Measurements from ENCODE around the gene CDC16.
"Not testable (repeated sequence)": the region's sequence is repeated elsewhere in the genome, so short reads cannot be mapped to it uniquely, and the experiment has no call there.

CDC16 gene

DNA sequence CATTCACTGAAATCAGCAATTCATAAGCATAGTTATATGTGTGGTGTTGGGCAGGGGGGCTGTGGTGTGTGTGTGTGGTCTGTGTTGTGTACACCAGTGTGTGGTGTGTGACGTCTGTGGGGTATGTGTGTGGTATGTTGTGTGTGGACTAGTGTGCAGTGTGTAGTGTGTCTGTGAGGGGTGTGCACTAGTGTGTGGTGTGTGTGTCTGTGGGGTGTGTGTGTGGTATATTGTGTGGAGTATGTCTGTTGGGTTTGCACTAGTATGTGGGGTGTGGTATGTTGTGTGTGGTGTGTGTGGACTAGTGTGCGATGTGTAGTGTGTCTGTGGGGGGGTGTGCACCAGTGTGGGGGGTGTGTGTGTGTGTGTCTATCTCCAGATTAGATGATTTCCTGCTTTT lies 7.2 kb upstream of the CDC16 start:
- no peak for DNase-seq

- no peak for DNase-seq
These were observed 6.5 kb upstream of the CDC16 start for GRCh38 chr13:114228176-114228575.

DNA sequence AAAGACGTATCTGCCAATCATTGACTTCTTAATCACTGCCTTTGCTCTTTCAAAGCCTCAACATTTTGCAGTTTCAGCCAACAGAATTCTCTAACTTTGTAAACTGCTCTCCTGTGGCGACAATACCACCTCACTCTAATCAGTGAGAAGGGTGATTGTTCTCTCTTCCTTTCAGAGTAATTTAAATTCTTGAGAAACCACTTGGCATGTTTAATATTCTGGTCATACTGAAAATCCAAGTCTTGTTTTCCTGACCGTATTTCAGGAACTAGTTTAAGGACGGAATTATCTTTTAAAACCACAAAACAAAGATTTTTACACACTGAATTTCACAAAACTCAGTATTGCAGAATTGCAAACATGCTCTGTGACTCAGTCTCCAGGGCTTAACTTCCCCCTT lies 5.2 kb upstream of the CDC16 start:
- DNase-seq: no peak

DNA sequence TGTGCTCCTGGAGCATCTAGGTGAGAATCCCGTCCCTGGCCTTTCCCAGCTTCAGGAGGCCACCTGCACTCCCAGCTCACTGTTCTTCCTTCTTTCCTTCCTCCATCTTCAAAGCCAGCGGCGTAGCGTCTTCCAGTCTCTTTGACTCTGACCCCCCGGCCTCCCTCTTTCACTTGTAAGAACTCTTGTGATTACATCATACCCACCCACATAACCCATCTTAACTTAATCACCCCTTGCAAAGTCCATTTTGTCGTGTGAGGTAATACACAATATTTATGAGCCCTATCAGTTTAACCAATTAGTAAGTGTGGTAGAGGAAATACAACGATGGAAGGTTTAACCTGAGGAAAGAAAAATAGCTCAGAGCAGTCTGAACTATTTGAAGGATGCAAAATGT lies 4.6 kb upstream of the CDC16 start:
- no peak for DNase-seq

DNA sequence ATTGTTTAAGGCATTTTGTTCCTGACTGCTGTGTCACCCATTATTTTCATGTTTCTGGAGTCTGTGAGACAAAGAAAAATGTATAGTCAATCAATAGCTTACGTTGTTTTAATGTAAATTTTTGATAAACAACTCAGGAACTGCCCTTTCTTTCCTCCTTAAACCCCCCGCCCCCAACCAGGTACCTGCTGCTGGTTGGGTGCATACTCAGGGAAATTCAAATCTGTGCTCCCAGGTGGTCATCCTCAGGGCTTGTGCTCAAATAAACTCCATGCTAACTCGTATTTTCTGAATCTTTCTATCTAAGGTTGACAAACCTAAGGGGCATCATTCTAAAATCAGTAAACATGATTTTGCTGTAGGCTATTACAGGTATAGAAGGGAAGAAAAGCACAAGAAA lies 4.1 kb upstream of the CDC16 start:
- DNase-seq: no peak

GRCh38 chr13:114231886-114232285 lies 2.8 kb upstream of the CDC16 start:
- no peak for DNase-seq

- DNase-seq: no peak
These were observed 442 bp upstream of the CDC16 start for GRCh38 chr13:114234266-114234644.

DNA sequence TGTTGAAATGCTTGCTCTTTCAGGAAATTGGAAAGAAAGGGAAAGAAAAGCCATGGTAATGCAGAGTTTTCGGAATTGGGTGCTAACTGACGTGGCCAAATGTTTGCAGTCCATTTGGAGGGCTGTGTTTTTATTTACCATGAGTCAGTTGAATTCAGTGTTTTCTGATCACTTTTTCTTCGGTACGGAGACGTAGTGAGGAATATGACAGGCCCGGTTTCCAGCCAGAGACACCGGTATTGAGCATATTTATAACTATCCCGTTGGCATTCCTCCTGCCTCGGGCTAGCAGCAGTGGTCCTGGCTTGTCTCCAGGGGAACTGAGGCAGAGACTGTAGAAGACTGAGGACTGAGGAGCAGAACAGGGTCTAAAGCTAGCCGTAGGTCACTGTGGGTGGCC lies 1.0 kb downstream of the CDC16 start:
- no peak for DNase-seq

- no peak for DNase-seq
These were observed 1.5 kb downstream of the CDC16 start for GRCh38 chr13:114236227-114236626.

DNA sequence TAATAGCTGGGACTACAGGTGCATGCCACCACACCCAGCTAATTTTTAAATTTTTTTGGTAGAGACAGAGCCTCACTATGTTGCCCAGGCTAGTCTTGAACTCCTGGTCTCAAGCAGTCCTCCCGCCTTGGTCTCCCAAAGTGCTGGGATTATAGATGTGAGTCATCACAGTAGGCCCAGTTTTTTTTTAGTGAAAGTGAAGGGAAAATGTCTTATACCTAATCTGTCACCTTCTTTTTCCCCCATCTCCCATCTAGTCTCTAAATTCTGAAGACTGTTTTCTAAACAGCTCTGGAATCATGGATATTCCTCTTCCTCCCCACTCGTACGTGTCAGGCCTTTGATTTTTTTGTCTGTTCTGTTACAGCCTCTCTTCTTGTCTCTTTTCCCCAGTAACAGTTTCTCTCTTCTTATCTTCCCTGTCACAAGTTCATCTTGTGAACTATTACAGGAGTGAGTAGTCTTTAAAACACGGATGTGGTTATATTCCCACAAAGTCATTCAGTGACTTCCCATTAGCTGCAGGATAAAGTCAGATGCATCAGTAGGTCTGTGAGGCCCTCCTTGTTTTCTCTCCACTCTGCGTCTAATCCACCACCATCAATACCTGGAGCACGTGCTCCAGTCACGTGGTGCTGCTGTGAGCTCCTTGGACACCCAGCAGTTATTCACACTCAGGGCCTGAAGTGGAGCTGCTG lies 2.9 kb downstream of the CDC16 start:
- no peak for DNase-seq

- DNase-seq: no peak
These were observed 7.2 kb downstream of the CDC16 start for GRCh38 chr13:114241918-114242317.

DNA sequence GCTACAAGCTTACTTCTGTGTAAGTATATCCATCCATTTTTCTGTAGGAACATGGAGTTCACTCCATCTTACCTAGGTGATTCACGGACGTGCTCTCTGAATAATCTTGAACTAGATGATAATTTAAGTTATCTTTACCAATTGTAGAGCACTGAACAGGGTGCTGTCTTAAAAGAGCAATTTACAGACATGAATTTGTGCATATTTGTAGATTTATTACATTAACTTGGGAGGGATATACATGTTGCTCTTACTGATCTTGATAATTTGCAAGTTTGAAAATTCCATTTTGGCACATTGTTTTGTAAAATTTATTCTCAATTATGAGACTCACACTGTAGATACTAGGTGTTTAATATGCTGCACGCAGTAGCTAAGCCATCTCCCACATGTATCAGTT lies 9.3 kb downstream of the CDC16 start:
- DNase-seq: no peak

DNA sequence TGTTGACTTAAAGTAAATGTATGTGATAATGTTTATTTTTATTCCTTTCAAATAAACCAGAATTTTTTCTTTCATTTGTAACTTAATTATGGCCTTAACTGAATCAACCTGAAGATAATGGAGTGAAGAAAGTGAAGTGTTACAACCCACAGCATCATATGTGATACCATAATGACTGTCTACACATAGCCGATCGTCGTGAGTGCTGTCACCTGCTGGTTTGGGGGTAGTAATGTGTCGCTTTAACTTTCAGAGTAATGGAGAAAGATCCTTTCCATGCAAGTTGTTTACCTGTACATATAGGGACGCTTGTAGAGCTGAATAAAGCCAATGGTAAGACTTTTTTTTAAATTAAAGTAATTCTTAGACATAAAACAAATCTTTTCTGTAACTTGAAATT lies 9.9 kb downstream of the CDC16 start:
- no peak for DNase-seq

DNA sequence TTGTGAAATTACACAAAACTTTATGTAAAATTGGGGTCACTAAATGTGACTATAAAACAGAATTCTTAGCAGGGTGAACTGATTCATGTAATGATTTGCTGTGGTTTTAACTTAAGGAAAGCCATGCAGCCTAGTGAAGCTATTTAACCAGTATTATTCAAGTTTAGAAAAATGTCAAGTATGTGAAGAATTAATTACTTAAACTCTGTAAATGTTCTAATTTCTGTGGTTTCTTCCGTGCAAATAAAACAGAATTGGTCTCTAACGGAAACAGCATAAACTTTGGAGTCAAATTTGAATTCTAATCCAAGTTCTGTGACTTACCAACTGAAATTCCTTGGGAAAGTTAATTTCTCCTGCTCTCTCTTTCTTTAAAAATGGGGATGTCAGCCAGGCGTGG lies 13.3 kb downstream of the CDC16 start:
- DNase-seq: no peak

DNA sequence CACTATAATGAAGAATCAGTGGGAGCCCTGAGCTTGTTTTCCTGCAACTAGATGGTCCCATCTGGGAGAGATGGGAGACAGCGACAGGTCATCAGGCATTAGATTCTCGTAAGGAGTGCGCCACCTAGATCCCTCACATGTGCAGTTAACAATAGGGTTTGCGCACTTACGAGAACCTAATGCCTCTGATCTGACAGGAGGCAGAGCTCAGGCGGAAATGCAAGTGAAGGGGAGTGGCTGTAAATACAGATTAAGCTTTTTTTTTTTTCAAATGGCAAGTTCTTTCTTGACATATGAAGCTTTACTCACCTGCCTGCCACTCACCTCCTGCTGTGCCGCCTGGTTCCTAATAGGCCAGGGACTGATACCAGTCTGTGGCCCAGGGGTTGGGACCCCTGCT lies 14.4 kb downstream of the CDC16 start:
- no peak for DNase-seq

DNA sequence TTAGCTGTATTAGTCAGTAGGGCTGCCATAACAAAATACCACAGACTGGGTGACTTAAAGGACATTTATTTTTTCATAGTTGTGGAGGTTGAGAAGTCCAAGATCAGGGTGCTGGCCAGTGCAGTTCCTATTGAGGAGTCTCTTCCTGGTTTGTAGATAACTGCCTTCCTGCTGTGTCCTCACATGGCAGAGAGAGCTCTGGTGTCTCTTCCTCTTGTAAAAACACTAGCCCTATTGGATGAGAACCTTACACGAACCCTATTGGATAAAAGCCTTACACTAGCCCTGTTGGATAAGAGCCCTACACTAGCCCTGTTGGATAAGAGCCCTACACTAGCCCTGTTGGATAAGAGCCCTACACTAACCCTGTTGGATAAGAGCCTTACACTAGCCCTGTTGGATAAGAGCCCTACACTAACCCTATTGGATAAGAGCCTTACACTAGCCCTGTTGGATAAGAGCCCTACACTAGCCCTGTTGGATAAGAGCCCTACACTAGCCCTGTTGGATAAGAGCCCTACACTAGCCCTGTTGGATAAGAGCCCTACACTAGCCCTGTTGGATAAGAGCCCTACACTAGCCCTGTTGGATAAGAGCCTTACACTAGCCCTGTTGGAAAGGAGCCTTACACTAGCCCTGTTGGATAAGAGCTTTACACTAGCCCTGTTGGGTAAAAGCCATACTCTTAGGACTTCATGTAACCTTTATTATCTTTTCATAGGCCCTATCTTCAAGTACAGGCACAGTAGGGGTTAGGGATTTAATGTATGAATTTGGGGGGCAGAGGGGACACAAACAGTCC lies 17.1 kb downstream of the CDC16 start:
- DNase-seq: not testable (repeated sequence)

DNA sequence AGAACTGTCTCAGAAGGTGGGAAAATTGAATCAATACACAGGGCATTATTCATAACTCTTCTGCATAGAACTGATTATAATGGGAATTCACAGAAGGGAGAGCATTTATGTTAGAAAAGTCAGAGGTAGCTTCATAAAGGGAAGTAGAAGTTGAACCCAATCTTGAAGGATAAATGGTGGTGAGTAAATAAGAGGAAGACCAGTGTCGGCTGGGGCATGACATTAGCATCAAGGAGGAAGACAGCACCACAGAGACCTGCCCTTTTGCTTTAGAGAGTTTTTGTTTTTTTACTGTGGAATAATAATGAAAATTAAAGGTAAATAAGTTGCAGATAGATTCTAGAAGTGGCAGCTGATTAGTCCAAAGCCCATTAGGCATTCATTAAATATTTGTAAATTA lies 21.9 kb downstream of the CDC16 start:
- DNase-seq: no peak

DNA sequence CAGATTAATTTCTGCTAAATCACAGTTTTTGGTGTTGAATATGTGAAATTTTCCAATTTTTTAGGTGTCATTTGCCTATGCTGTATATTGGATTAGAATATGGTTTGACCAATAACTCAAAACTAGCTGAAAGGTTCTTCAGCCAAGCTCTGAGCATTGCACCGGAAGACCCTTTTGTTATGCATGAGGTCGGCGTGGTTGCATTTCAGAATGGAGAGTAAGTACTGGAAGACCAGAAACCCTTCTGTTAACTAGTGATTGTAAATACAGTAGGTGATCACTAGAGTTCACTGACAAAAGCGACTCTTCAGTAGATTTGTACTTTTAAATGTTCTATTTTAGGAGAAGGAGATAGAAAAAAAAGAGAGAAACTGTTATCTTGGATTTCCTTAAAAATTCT lies 22.3 kb downstream of the CDC16 start:
- no peak for DNase-seq

DNA sequence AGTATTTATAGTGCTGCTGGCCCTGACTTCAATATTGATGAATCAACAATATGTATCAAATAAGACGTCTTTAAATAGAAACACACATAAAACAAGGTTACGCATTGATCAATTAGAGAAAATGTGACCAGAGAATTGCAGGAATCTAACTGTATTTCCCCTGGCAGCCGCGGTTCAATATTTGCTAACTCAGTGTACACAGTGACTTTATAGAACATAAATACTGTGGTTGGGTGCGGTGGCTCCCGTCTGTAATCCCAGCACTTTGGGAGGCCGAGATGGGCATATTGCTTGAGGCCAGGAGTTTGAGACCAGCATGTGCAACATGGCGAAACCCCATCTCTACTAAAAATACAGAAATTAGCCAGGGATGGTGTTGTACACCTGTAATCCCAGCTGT lies 23.9 kb downstream of the CDC16 start:
- DNase-seq: no peak

DNA sequence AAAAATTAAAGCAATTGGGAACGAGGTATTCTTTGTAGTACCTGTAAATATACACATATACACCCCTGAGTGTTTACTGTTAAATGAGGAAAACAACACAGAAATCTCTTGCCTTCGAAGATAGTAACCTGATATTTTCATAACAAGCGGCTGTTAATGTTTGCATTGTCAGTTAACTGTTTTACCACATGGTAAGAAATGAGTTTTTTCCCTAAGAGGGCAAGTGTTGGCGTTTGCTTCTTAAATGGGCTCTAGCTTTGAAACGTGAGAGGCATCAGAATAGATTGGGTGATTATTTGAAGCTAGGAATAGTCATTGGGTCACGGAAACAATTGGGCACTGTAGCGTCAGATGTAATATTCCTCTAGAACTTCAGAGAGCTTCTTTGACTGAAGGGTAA lies 24.7 kb downstream of the CDC16 start:
- DNase-seq: no peak

GRCh38 chr13:114259974-114260373 lies 25.3 kb downstream of the CDC16 start:
- DNase-seq: no peak

GRCh38 chr13:114260814-114261213 lies 26.1 kb downstream of the CDC16 start:
- no peak for DNase-seq

- DNase-seq: no peak
These were observed 26.8 kb downstream of the CDC16 start for GRCh38 chr13:114261328-114261965.

DNA sequence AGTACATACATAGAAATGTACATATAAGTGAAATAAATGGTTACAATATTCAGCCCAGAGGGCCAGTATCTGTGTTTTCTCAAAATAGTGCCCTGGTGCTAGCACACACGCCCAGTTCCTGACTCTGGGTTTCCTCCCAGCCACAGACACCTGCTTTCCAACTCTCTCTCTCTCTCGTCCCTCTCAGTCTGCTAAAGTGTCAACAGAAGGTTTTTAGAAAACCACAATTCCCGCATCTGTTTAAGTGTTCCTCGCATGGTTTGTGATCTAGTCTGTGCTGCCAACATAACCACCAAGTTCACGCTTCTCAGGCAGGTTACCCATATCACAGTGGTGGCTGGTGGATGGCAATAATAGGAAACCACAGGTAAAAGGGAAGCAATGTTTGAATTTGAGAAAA lies 28.9 kb downstream of the CDC16 start:
- no peak for DNase-seq

Data from T-helper 9 cell (primary cell).